ENCODE data around the gene RNF34.

Gene RNF34

GRCh38 chr12:121467638-121468498, 68.0 kb downstream of the RNF34 start:
- DNase-seq: no peak

- no peak for DNase-seq
These were observed 68.5 kb downstream of the RNF34 start for GRCh38 chr12:121468499-121468801.

GRCh38 chr12:121470751-121471150, 70.8 kb downstream of the RNF34 start:
- no peak for DNase-seq

GRCh38 chr12:121472150-121472905, 72.4 kb downstream of the RNF34 start:
- DNase-seq: no peak

Measured in NCI-H2029 treated with DMSO at 0.1 percent for 48 hours (cell line).